HepG2 (cell line): ENCODE data around the gene MTMR3. TPM values are rescaled to one million over a fixed set of nuclear protein-coding genes. Genes with fewer than 3 reads are reported as not detected.

ENCODE experiments used
- ATAC-seq: fragments of 200-7000 bp; cut with Tn5 transposase; 3 replicates; pipeline ENCODE4 v1.9.1; 2020; ENCODE audit warnings: mild to moderate bottlenecking, moderate library complexity
- BruUV-seq: library from RNA; stranded (reverse); fragments of 400-500 nt; replicated peaks from 2 replicates; lab custom pipeline; 2021; lab: Mats Ljungman, UMichigan
- CTCF ChIA-PET: fragments of 300-600 bp; formaldehyde crosslinking; extraction: SDS; loops from one replicate; lab custom pipeline; 2021; ENCODE audit warnings: low total read pairs, inconsistent platforms, low intra/inter-chr PET ratio; lab: Yijun Ruan, JAX
- POLR2A ChIA-PET: fragments of 350-600 bp; sonication (Branson Sonifier 250); formaldehyde crosslinking; loops from one replicate; lab custom pipeline; 2020; ENCODE audit warnings: antibody characterized with exemption, inconsistent platforms; lab: Yijun Ruan, JAX
- DNase-seq: peaks from one replicate; pipeline ENCODE4 v3.0.0-alpha.2; 2015; ENCODE audit warnings: low spot score
- FAIRE-seq: peaks from 3 replicates; lab custom pipeline; 2011; peaks lifted over from hg19 to GRCh38; lab: Jason Lieb, UNC
- H2AFZ ChIP-seq: one replicate; pipeline ENCODE4 v1.6.1; 2011; ENCODE audit warnings: low read length, inconsistent platforms
- H3K27ac ChIP-seq: fragments of 300-600 bp; 3 replicates; pipeline ENCODE4 v1.8.0; 2011; ENCODE audit warnings: mixed run types, mild to moderate bottlenecking, mixed read lengths, low read length, inconsistent platforms; ENCODE audit not compliant: insufficient read depth; ENCODE audit errors: extremely low read length
- H3K27me3 ChIP-seq, 2 experiments: fragments of 200-600 bp in 1 of 2; 2 replicates in 1 of 2; 3 replicates in 1 of 2; pipeline versions ENCODE4 v1.6.0 to v1.8.0; 2011; ENCODE audit warnings: low read length in 2 of 2, mild to moderate bottlenecking in 2 of 2, moderate library complexity in 2 of 2, inconsistent platforms in 1 of 2; ENCODE audit not compliant: insufficient read depth in 2 of 2, control insufficient read depth in 1 of 2
- H3K36me3 ChIP-seq, 2 experiments: fragments of 200-600 bp in 1 of 2; replicated peaks in 1 of 2; 2 replicates in 1 of 2; 3 replicates in 1 of 2; pipeline versions ENCODE4 v1.5.1 to v1.8.0; 2011; ENCODE audit warnings: low read length in 2 of 2, inconsistent platforms in 1 of 2; ENCODE audit not compliant: insufficient read depth in 2 of 2, control insufficient read depth in 1 of 2
- H3K4me1 ChIP-seq: 2 replicates; pipeline ENCODE4 v1.5.1; 2012; ENCODE audit warnings: low read length, inconsistent platforms; ENCODE audit not compliant: insufficient read depth
- H3K4me2 ChIP-seq: 2 replicates; pipeline ENCODE4 v1.6.0; 2011; ENCODE audit warnings: low read depth, low read length, inconsistent platforms
- H3K4me3 ChIP-seq, 3 experiments: fragments of 200-600 bp in 1 of 3; sonication (generic), shearing (Covaris generic) in 1 of 3; replicated peaks in 1 of 3; 2 replicates each; pipeline ENCODE4 v1.5.1; 2011 to 2016; ENCODE audit warnings: low read length in 3 of 3, inconsistent platforms in 2 of 3, low read depth in 2 of 3, mild to moderate bottlenecking in 2 of 3, control low read depth in 1 of 3, mixed read lengths in 1 of 3; ENCODE audit not compliant: insufficient read depth in 1 of 3
- H3K79me2 ChIP-seq: one replicate; pipeline ENCODE4 v1.6.1; 2011; ENCODE audit warnings: low read length, inconsistent platforms; ENCODE audit not compliant: insufficient read depth
- H3K9ac ChIP-seq: 2 replicates; pipeline ENCODE4 v1.6.0; 2011; ENCODE audit warnings: mild to moderate bottlenecking, low read depth, low read length, inconsistent platforms; ENCODE audit not compliant: insufficient read depth
- H3K9me3 ChIP-seq: 2 replicates; pipeline ENCODE4 v1.5.1; 2012; ENCODE audit warnings: mild to moderate bottlenecking, low read length
- H4K20me1 ChIP-seq: 2 replicates; pipeline ENCODE4 v1.6.0; 2011; ENCODE audit warnings: inconsistent platforms, mild to moderate bottlenecking, low read length, moderate library complexity; ENCODE audit not compliant: insufficient read depth
- CBX1 ChIP-seq: IDR thresholded peaks from one replicate; pipeline ENCODE4 v1.6.1; 2016; ENCODE audit warnings: antibody characterized with exemption, low read depth
- HNF4G ChIP-seq, 2 experiments: sonication (generic) in 1 of 2; formaldehyde crosslinking in 1 of 2; IDR thresholded peaks; 2 replicates each; pipeline versions ENCODE4 v1.4.0 to v1.6.1; 2011 to 2020; ENCODE audit warnings: borderline replicate concordance in 2 of 2, low read depth in 2 of 2, mild to moderate bottlenecking in 2 of 2, low read length in 1 of 2, missing genetic modification reagents in 1 of 2, moderate library complexity in 1 of 2
- HNRNPL ChIP-seq: fragments of 200-400 bp; formaldehyde crosslinking; IDR thresholded peaks from 2 replicates; pipeline ENCODE4 v1.6.1; 2017; ENCODE audit warnings: mild to moderate bottlenecking, low read depth, low read length
- HOXA7 ChIP-seq: sonication (generic); formaldehyde crosslinking; IDR thresholded peaks from 2 replicates; pipeline ENCODE4 v1.8.1; 2022; ENCODE audit warnings: mild to moderate bottlenecking, missing genetic modification reagents, moderate library complexity
- MYNN ChIP-seq: sonication (generic); formaldehyde crosslinking; IDR thresholded peaks from 2 replicates; pipeline ENCODE4 v1.4.0; 2020; ENCODE audit warnings: mild to moderate bottlenecking, low read depth, missing genetic modification reagents
- RELA ChIP-seq: sonication (generic); formaldehyde crosslinking; IDR thresholded peaks from 2 replicates; pipeline ENCODE4 v1.4.0; 2020; ENCODE audit warnings: missing genetic modification reagents
- SRF ChIP-seq: IDR thresholded peaks from 2 replicates; pipeline ENCODE4 v1.6.1; 2011; ENCODE audit warnings: mild to moderate bottlenecking, low read depth, low read length, moderate library complexity
- THRA ChIP-seq: sonication (generic); formaldehyde crosslinking; IDR thresholded peaks from 2 replicates; pipeline ENCODE4 v1.4.0; 2020; ENCODE audit warnings: missing genetic modification reagents, borderline replicate concordance
- ZBTB2 ChIP-seq: sonication (generic); formaldehyde crosslinking; IDR thresholded peaks from 2 replicates; pipeline ENCODE4 v1.8.0; 2022; ENCODE audit warnings: low read depth, missing genetic modification reagents
- ZNF362 ChIP-seq: sonication (generic); formaldehyde crosslinking; IDR thresholded peaks from 2 replicates; pipeline ENCODE4 v1.4.0; 2020; ENCODE audit warnings: missing genetic modification reagents, mild to moderate bottlenecking, borderline replicate concordance
- ZNF484 ChIP-seq: sonication (generic); formaldehyde crosslinking; IDR thresholded peaks from 2 replicates; pipeline ENCODE4 v1.5.1; 2020; ENCODE audit warnings: mild to moderate bottlenecking, low read depth, missing genetic modification reagents, borderline replicate concordance
- ZNF589 ChIP-seq: sonication (generic); formaldehyde crosslinking; conservative IDR thresholded peaks from 2 replicates; pipeline ENCODE4 v1.8.0; 2022; ENCODE audit warnings: mild to moderate bottlenecking, moderate library complexity, missing genetic modification reagents
- ZNF674 ChIP-seq: sonication (generic); formaldehyde crosslinking; IDR thresholded peaks from 2 replicates; pipeline ENCODE4 v1.5.0; 2020; ENCODE audit warnings: low read depth, mild to moderate bottlenecking, missing genetic modification reagents
- ZSCAN12 ChIP-seq: sonication (generic); formaldehyde crosslinking; IDR thresholded peaks from 2 replicates; pipeline ENCODE4 v1.9.0; 2021; ENCODE audit warnings: mild to moderate bottlenecking, missing genetic modification reagents
- ZXDC ChIP-seq: sonication (generic); formaldehyde crosslinking; IDR thresholded peaks from 2 replicates; pipeline ENCODE4 v1.5.0; 2020; ENCODE audit warnings: mild to moderate bottlenecking, missing genetic modification reagents
- WGBS: methylation state at CpG from one replicate; pipeline ENCODE4 v1.1.6; 2017; ENCODE audit warnings: low lambda C conversion rate; 5-methylcytosine and 5-hydroxymethylcytosine counted together
- in situ Hi-C: cut with HindIII; loops from 2 replicates; pipeline ENCODE4 v1.10.0; 2017; ENCODE audit warnings: low pct_unique_long_range_greater_than_20kb; ENCODE audit not compliant: extremely low pct_ligation_motif_present
- intact Hi-C: fragments of 100-400 bp; cut with micrococcal nuclease; formaldehyde crosslinking; loops from one replicate; pipeline ENCODE4 v1.10.0; 2022; ENCODE audit not compliant: unreplicated experiment
- polyA plus RNA-seq, 8 experiments: library from polyadenylated mRNA; depleted of rRNA in 3 of 8; stranded (reverse) in 7 of 8; unstranded in 1 of 8; fragments of >200 nt; fragmentation: Illumina TruSeq in 4 of 8; extraction: Trizol in 4 of 8; gene quantifications; 2 replicates each; pipeline versions ENCODE4 v1.2.1 to v1.2.3, GENCODE V29; 2011 to 2016; ENCODE audit warnings: low read depth in 4 of 8, missing spikeins in 1 of 8, mixed read lengths in 1 of 8; ENCODE audit not compliant: insufficient read depth in 1 of 8
- total RNA-seq, 5 experiments: library from RNA; depleted of rRNA; stranded (reverse); fragments of >200 nt; fragmentation: Illumina TruSeq; extraction: Trizol; gene quantifications; 2 replicates each; pipeline ENCODE4 v1.2.3, GENCODE V29; 2016; ENCODE audit warnings: low read depth in 1 of 5

Gene MTMR3
- total and polyA plus RNA-seq, 2 of the 13 experiments (the other 11 are each of a cell fraction or from before 2014, with no cell fraction given): 12.6 to 24.8 TPM

GRCh38 chr22:29901354-29901753 is 18.4 kb downstream of the MTMR3 start (continued):
- TF ChIP-seq HOXA7: no peak
- TF ChIP-seq RELA: no peak
- TF ChIP-seq ZBTB2 (CRISPR knock-in tag): no peak
- no peak for TF ChIP-seq ZNF484 (CRISPR knock-in tag)
- TF ChIP-seq ZNF362: no peak
- no peak for TF ChIP-seq MYNN
- TF ChIP-seq HNF4G (IDR thresholded peaks at IDR 0.05; ENCODE audit: borderline replicate concordance, low read depth, low read length): no peak
- no peak for TF ChIP-seq HNF4G (CRISPR knock-in tag; IDR thresholded peaks at IDR 0.05; ENCODE audit: borderline replicate concordance, low read depth)

- Histone ChIP-seq H3K36me3 (no peaks in the 10 kb centered on the region), H4K20me1 (peaks cover 22% of the 10 kb centered on the region; the same call in 1 of the 2 replicates), H3K79me2 (peaks cover 57% of the 10 kb centered on the region), H3K4me1 (peaks cover 34% of the 10 kb centered on the region), H2AFZ (no peak overlapping the region), H3K9me3 (no peaks in the 10 kb centered on the region), H3K9ac (no peak overlapping the region), H3K4me3 (no peak overlapping the region), H3K27ac (no peak overlapping the region), H3K4me2 (no peak overlapping the region), H3K27me3 (no peaks in the 10 kb centered on the region)
- BruUV-seq: no TSS peak
- WGBS: 96% methylated on average over 5 of the region's 5 CpGs
- POLR2A ChIA-PET: interaction anchor here (0.8 kb wide), 1 partner anchor 141 kb away, joined by 3 read pairs; no protein-coding TSS in a partner anchor
- no peak for DNase-seq
- intact Hi-C loops: no loop called here
- CTCF ChIA-PET: no interaction called here
- FAIRE-seq: no peak
- in situ Hi-C loops: no loop called here
- ATAC-seq: no peak
- TF ChIP-seq THRA (CRISPR knock-in tag) (no peak), ZNF674 (CRISPR knock-in tag) (no peak), SRF (no peak), ZXDC (CRISPR knock-in tag) (no peak), ZNF589 (no peak), ZSCAN12 (CRISPR knock-in tag) (no peak), CBX1 (no peak), HNRNPL (no peak)
These were observed 20.4 kb downstream of the MTMR3 start for GRCh38 chr22:29903371-29903770.
